ENCODE measurements around the gene SUV39H1.

DNA sequence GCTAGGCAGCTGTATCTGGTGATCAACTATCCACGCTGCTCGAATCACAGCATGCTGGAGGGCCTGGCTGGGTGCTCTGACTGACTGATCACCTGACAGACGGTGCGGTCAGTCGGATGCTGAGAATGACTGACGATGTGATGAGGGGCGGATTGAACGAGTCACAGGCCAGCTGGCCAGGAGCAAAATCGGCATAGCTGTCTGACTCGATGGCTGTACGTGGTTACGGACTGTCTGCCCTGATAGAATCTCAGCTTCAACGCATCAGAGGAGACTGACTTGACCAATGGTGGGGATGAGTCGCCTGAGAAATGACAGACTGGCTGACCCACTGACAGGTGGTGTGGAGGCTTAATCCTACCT, 1.0 kb upstream of the SUV39H1 start:
- TF ChIP-seq, protein P1, sequence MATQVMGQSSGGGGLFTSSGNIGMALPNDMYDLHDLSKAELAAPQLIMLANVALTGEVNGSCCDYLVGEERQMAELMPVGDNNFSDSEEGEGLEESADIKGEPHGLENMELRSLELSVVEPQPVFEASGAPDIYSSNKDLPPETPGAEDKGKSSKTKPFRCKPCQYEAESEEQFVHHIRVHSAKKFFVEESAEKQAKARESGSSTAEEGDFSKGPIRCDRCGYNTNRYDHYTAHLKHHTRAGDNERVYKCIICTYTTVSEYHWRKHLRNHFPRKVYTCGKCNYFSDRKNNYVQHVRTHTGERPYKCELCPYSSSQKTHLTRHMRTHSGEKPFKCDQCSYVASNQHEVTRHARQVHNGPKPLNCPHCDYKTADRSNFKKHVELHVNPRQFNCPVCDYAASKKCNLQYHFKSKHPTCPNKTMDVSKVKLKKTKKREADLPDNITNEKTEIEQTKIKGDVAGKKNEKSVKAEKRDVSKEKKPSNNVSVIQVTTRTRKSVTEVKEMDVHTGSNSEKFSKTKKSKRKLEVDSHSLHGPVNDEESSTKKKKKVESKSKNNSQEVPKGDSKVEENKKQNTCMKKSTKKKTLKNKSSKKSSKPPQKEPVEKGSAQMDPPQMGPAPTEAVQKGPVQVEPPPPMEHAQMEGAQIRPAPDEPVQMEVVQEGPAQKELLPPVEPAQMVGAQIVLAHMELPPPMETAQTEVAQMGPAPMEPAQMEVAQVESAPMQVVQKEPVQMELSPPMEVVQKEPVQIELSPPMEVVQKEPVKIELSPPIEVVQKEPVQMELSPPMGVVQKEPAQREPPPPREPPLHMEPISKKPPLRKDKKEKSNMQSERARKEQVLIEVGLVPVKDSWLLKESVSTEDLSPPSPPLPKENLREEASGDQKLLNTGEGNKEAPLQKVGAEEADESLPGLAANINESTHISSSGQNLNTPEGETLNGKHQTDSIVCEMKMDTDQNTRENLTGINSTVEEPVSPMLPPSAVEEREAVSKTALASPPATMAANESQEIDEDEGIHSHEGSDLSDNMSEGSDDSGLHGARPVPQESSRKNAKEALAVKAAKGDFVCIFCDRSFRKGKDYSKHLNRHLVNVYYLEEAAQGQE (IDR thresholded peaks at IDR 0.05; ENCODE audit: insufficient read depth in 1 of 2, low read depth in 2 of 2, low read length in 2 of 2): no peak
- TF ChIP-seq FOXP2 (optimal IDR thresholded peaks at IDR 0.05; ENCODE audit: borderline replicate concordance, extremely low read depth, extremely low read length, insufficient read depth): no peak

Measured in PFSK-1 (cell line).